ENCODE results near the gene WASHC1. TPM values are rescaled to one million over a fixed set of nuclear protein-coding genes. Genes with fewer than 3 reads are reported as not detected.
"Not testable (repeated sequence)": the region's sequence is repeated elsewhere in the genome, so short reads cannot be mapped to it uniquely, and the experiment has no call there.

The WASHC1 gene
- total and polyA plus RNA-seq, 2 of the 8 experiments (the other 6 are each of a cell fraction or from before 2014, with no cell fraction given) = 6.4 to 10.0 TPM

DNA sequence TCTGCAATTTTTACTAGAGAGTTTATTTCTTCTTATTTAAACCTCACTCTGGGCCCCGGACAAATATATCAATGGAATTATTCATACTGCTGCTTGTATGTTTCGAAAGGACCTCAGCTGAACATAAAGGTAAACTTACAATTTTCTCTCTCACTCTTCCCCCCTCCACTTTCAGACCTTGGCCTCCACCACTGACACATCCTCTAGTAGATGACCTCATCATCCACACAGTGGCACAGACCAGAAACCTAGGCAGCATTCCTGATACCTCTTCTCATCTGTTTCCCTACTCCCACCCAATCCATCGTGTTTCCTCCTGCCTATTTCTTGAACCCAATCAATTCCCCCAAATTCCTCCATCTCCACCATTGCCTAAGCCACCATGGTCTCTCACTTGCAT lies 15.2 kb upstream of the WASHC1 start:
- H2BK15ac ChIP-seq (ENCODE audit: low read length); POLR2A ChIA-PET (ENCODE audit: partially characterized antibody); H3K27me3 ChIP-seq (replicated peaks in 1 of 4; ENCODE audit: control insufficient read depth in 3 of 4, extremely low read depth in 1 of 4, insufficient read depth in 3 of 4, low read length in 3 of 4): not testable (repeated sequence)

DNA sequence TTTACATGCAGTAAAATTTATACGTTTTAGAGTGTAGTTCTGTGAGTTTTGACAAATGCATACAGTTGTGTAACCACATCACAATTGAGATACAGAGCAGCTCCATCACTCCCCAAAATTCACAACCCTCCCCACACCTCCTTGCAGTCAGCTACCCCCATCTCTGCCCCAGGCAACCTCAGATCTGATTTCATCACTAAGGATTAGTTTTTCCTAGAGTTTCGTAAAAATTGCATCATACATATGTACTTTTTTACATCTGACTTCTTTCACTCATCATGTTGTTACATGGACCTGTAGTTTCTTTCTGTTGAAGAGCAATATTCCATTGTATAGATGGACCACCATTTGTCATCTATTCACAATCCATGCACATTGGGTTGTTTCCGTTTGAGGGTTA lies 14.4 kb upstream of the WASHC1 start:
- H3K4ac ChIP-seq (replicated peaks; ENCODE audit: insufficient read length, low read depth, low read length); H2BK12ac ChIP-seq (ENCODE audit: low read depth, low read length); H3K9me3 ChIP-seq (ENCODE audit: insufficient read depth in 2 of 2, low read depth in 1 of 2, low read length in 1 of 2); H3K79me2 ChIP-seq (ENCODE audit: control insufficient read depth in 1 of 2, insufficient read depth in 2 of 2, low read length in 2 of 2); H3K4me2 ChIP-seq (ENCODE audit: insufficient read depth in 1 of 2, low read depth in 2 of 2, low read length in 2 of 2); H3K23me2 ChIP-seq (ENCODE audit: low read depth, low read length); H3K4me1 ChIP-seq (replicated peaks in 1 of 4; ENCODE audit: control insufficient read depth in 3 of 4, insufficient read depth in 4 of 4, low read length in 3 of 4); H3K36me3 ChIP-seq (ENCODE audit: control insufficient read depth in 2 of 4, insufficient read depth in 4 of 4, low read length in 3 of 4); H3K23ac ChIP-seq (ENCODE audit: insufficient read length); H2AK5ac ChIP-seq (ENCODE audit: low read depth, low read length); CTCF ChIA-PET (ENCODE audit: partially characterized antibody); H3K14ac ChIP-seq (ENCODE audit: insufficient read length); H3K27me3 ChIP-seq (replicated peaks in 1 of 4; ENCODE audit: control insufficient read depth in 3 of 4, extremely low read depth in 1 of 4, insufficient read depth in 3 of 4, low read length in 3 of 4); DNase-seq (ENCODE audit: low read depth in 1 of 2, low spot score in 2 of 2); H2BK120ac ChIP-seq (replicated peaks; ENCODE audit: low read depth, low read length); H4K5ac ChIP-seq (ENCODE audit: insufficient read length, low read depth, low read length); H3K79me1 ChIP-seq (ENCODE audit: low read depth, low read length); H4K8ac ChIP-seq (ENCODE audit: extremely low read depth, insufficient read depth, low read length); H3K4me3 ChIP-seq (ENCODE audit: extremely low read depth in 1 of 4, insufficient read depth in 2 of 4, low read depth in 3 of 4, low read length in 4 of 4); H2BK20ac ChIP-seq (ENCODE audit: low read length); H4K20me1 ChIP-seq (replicated peaks in 1 of 2; ENCODE audit: control insufficient read depth in 1 of 2, insufficient read depth in 2 of 2, low read length in 2 of 2); H3K27ac ChIP-seq (ENCODE audit: low read depth, low read length); FAIRE-seq; H3K9ac ChIP-seq (replicated peaks in 1 of 4; ENCODE audit: extremely low read depth in 1 of 4, low read depth in 3 of 4, low read length in 3 of 4); H3K56ac ChIP-seq (replicated peaks; ENCODE audit: insufficient read length, low read depth, low read length); H3K18ac ChIP-seq (ENCODE audit: extremely low read depth, low read length); H2BK5ac ChIP-seq (ENCODE audit: low read depth, low read length); H2AFZ ChIP-seq (ENCODE audit: low read length); H4K91ac ChIP-seq (replicated peaks; ENCODE audit: insufficient read length, low read length); H2BK15ac ChIP-seq (ENCODE audit: low read length); POLR2A ChIA-PET (ENCODE audit: partially characterized antibody): not testable (repeated sequence)
- 95% methylated on average over 2 of the region's 3 CpGs; no CpG with 5 or more reads in 1 of the 2 experiments for WGBS, 2 experiments (ENCODE audit: extremely low coverage in 1 of 2, insufficient coverage in 1 of 2, insufficient read length in 1 of 2, insufficient replicate concordance in 2 of 2, low coverage in 1 of 2, low lambda C conversion rate in 2 of 2, missing lambda C conversion rate in 1 of 2)

More for the DNA sequence above, 15.2 kb upstream of the WASHC1 start:
- H3K4me1 ChIP-seq (replicated peaks in 1 of 4; ENCODE audit: control insufficient read depth in 3 of 4, insufficient read depth in 4 of 4, low read length in 3 of 4); FAIRE-seq; H4K20me1 ChIP-seq (replicated peaks in 1 of 2; ENCODE audit: control insufficient read depth in 1 of 2, insufficient read depth in 2 of 2, low read length in 2 of 2); CTCF ChIA-PET (ENCODE audit: partially characterized antibody); H3K56ac ChIP-seq (replicated peaks; ENCODE audit: insufficient read length, low read depth, low read length); H3K4me3 ChIP-seq (ENCODE audit: extremely low read depth in 1 of 4, insufficient read depth in 2 of 4, low read depth in 3 of 4, low read length in 4 of 4); H3K9me3 ChIP-seq (ENCODE audit: insufficient read depth in 2 of 2, low read depth in 1 of 2, low read length in 1 of 2); H2BK120ac ChIP-seq (replicated peaks; ENCODE audit: low read depth, low read length); H2BK20ac ChIP-seq (ENCODE audit: low read length); H3K9ac ChIP-seq (replicated peaks in 1 of 4; ENCODE audit: extremely low read depth in 1 of 4, low read depth in 3 of 4, low read length in 3 of 4); H3K14ac ChIP-seq (ENCODE audit: insufficient read length); H2BK12ac ChIP-seq (ENCODE audit: low read depth, low read length); H3K4ac ChIP-seq (replicated peaks; ENCODE audit: insufficient read length, low read depth, low read length); H3K23me2 ChIP-seq (ENCODE audit: low read depth, low read length); H2AK5ac ChIP-seq (ENCODE audit: low read depth, low read length); H4K8ac ChIP-seq (ENCODE audit: extremely low read depth, insufficient read depth, low read length); H2AFZ ChIP-seq (ENCODE audit: low read length); H3K18ac ChIP-seq (ENCODE audit: extremely low read depth, low read length); H3K36me3 ChIP-seq (ENCODE audit: control insufficient read depth in 2 of 4, insufficient read depth in 4 of 4, low read length in 3 of 4); H4K5ac ChIP-seq (ENCODE audit: insufficient read length, low read depth, low read length); H3K27ac ChIP-seq (ENCODE audit: low read depth, low read length); H2BK5ac ChIP-seq (ENCODE audit: low read depth, low read length); H3K79me2 ChIP-seq (ENCODE audit: control insufficient read depth in 1 of 2, insufficient read depth in 2 of 2, low read length in 2 of 2); DNase-seq (ENCODE audit: low read depth in 1 of 2, low spot score in 2 of 2); H3K79me1 ChIP-seq (ENCODE audit: low read depth, low read length); H3K4me2 ChIP-seq (ENCODE audit: insufficient read depth in 1 of 2, low read depth in 2 of 2, low read length in 2 of 2); H3K23ac ChIP-seq (ENCODE audit: insufficient read length); H4K91ac ChIP-seq (replicated peaks; ENCODE audit: insufficient read length, low read length): not testable (repeated sequence)
- 86% methylated on average over 3 of the region's 3 CpGs; no CpG with 5 or more reads in 1 of the 2 experiments for WGBS, 2 experiments (ENCODE audit: extremely low coverage in 1 of 2, insufficient coverage in 1 of 2, insufficient read length in 1 of 2, insufficient replicate concordance in 2 of 2, low coverage in 1 of 2, low lambda C conversion rate in 2 of 2, missing lambda C conversion rate in 1 of 2)

Measured in H1 (cell line).